ENCODE results near the gene PLSCR1.
"Not testable (repeated sequence)": the region's sequence is repeated elsewhere in the genome, so short reads cannot be mapped to it uniquely, and the experiment has no call there.

The PLSCR1 gene

GRCh38 chr3:146547235-146547835, 2.9 kb upstream of the PLSCR1 start:
- no peak for DNase-seq

DNA sequence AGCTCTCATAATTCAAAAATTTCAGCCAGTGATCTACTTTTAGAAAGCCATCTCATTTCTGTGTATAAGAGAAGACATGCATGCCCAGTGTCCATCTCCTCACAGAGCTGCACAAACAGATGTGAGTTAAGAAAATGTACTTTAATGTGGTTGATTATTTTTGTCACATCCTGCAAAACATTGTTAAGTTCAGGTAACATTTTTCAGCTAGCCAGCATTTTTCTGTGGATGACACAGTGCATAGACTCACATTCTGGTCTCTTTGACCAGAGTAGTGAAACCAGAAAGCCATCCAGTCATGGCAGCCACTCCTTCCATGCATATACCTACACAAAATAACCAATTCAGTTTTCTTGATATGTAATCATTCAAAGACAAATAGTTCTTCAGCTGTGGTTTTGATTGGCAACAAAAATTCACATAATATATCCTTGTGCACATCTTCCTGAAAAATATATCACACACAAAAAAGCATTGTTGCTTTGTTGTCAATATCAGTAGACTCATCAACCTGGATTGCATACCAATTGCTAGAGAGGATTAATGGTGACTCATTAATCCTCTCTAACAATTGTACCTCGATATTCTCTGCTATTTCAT, 2.1 kb upstream of the PLSCR1 start:
- no peak for DNase-seq

GRCh38 chr3:146544929-146545528, 622 bp upstream of the PLSCR1 start:
- no peak for DNase-seq

DNA sequence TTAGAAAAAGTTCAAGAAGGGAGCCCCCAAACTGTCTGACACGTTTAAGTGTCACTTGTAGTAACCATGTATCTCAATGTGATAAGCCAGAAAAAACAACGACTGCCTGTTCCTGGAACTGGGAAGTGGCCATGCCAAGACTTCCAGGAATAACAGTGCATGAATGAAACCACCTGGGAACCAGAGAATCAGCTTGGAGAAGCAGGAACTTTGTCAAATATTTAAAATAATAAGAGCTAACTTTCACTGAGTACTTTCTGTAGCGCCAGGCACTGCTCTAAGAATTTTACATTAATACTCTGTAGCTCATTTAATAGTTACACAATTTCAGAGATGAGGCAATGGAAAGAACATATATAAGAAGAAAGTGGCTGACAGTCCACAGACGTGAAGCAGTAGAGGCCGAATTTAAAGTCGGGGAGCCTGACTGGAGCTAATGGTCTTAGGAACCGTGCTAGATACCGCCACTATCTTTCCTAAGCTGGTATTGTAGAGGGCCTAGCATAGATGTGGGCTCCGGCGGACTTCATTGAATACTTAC, 876 bp downstream of the PLSCR1 start:
- no peak for DNase-seq

DNA sequence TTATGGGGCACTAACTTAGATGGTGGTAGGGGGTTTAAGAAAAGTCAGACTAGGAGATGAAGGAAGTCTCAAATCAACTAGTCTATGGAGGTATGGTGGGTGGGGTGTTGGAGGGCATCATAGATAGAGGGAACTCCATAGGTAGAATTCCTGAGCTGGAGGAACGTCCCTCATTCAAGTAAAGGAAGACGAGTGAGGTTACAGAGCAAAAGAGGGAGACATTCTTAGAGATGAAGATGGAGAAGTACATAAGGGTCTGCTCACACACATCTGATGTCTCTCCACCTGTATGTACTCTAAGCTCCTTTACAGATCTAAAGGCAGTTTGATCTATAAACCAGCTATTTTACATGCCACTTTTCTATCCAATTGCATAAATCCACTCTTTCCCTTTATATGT, 1.4 kb downstream of the PLSCR1 start:
- DNase-seq: no peak

- DNase-seq: peak; percentile 22
Measured at GRCh38 chr3:146542179-146542578, 2.2 kb downstream of the PLSCR1 start.

DNA sequence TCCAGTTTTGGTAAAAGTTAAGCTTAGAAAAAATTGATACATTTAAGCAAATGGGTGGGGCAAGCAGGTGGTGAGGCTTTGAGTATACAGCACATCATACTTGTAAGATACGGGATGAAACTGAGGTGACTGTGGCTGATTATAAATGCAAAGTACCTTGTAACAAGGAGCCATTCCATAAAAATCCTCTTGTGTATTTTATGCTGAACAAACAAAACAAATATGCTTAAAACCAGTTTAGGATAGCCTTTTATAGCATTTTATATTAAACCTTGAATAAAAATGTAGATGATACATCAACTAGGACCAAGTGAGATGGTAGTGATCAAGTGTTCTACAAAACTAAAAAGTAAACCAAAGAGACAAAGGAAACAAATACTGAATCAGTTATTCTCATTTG, 3.4 kb downstream of the PLSCR1 start:
- no peak for DNase-seq

- peak; percentile 28 for DNase-seq
Measured at GRCh38 chr3:146540236-146540635, 4.2 kb downstream of the PLSCR1 start.

DNA sequence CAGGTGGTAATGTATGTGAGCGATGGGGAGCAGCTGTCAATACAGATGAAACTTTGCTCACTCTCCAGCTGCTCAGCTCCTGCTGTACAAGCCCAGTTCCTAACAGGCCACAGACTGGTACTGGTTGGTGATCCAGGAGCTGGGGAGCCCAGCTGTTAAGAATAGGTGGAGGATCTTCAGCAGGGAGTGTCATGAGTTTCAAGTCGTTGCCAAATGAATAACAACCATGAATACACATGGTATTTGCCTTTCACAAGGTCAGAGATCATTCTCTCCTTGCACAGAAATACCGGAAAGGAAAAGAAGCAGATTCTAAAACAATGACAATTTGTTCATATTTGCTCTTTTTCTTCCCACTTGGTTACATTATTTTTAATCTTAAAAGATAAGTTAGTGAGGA, 5.1 kb downstream of the PLSCR1 start:
- DNase-seq: no peak

GRCh38 chr3:146537603-146538002, 6.8 kb downstream of the PLSCR1 start:
- no peak for DNase-seq

- no peak for DNase-seq
Measured at GRCh38 chr3:146536681-146537080, 7.7 kb downstream of the PLSCR1 start.

DNA sequence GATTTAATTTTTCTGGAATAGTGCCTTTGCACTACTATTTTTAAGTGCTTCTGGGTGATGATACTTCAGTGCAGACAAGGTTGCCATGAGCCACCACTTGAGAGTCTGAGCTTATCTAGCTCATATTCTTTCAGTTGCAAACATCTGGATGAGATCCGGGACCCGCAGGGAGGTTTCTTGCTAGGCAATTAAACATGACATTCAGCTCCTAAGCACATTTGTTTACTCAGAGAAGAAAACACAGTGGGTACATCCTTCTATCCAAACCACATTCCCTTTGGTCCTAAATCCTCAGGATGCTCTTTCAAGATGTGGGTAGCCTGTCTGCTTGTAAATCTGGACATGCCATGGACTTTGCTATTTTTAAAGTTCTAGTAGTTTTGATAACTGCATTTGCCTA, 12.0 kb downstream of the PLSCR1 start:
- DNase-seq: no peak

- DNase-seq: no peak
Measured at GRCh38 chr3:146530609-146531008, 13.8 kb downstream of the PLSCR1 start.

GRCh38 chr3:146529021-146529420, 15.4 kb downstream of the PLSCR1 start:
- no peak for DNase-seq

GRCh38 chr3:146524961-146525360, 19.4 kb downstream of the PLSCR1 start:
- DNase-seq: no peak

DNA sequence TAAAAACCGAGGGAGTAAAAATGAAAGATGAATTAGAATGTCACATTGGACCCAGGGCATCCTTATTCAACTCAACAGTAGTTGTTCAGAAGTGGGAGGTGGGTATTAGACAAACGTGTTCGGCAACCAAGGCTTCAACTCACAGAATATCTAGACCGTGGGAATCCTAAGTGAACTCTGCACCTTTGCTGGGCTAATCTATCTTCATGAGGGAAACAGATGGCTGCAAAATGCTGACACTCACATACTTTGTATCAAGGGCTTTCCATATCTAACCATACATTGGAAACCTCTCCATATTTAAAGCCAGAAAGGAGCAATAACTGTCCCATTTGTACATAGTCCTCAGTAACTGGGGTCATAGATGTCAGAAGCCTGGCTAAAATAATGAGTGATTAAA, 20.9 kb downstream of the PLSCR1 start:
- DNase-seq: no peak

DNA sequence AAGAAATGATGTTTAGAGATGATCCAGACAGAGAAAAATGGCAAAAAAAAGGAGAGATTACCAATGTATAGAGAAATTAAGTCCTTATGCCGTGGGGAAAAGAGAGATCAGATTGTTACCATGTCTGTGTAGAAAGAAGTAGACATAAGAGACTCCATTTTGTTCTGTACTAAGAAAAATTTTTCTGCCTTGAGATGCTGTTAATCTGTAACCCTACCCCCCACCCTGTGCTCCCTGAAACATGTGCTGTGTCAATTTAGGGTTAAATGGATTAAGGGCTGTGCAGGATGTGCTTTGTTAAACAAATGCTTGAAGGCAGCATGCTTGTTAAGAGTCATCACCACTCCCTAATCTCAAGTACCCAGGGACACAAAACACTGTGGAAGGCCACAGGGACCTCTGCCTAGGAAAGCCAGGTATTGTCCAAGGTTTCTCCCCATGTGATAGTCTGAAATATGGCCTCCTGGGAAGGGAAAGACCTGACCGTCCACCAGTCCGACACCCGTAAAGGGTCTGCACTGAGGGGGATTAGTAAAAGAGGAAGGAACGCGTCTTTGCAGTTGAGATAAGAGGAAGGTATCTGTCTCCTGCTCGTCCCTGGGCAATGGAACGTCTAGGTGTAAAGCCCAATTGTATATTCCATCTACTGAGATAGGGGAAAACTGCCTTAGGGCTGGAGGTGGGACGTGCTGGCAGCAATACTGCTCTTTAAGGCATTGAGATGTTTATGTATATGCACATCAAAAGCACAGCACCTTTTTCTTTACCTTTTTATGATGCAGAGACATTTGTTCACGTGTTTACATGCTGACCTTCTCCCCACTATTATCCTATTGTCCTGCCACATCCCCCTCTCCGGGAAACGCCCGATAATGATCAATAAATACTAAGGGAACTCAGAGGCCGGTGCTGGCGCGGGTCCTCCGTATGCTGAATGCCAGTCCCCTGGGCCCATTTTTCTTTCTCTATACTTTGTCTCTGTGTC, 21.9 kb downstream of the PLSCR1 start:
- not testable (repeated sequence) for DNase-seq

- DNase-seq: no peak
Measured at GRCh38 chr3:146521394-146521793, 23.0 kb downstream of the PLSCR1 start.

GRCh38 chr3:146519810-146520209, 24.6 kb downstream of the PLSCR1 start:
- DNase-seq: no peak

- DNase-seq: no peak
Measured at GRCh38 chr3:146517684-146518435, 26.5 kb downstream of the PLSCR1 start.

GRCh38 chr3:146513386-146514051, 30.9 kb downstream of the PLSCR1 start:
- no peak for DNase-seq

Data from activated CD4-positive, alpha-beta T cell treated with anti-CD3 and anti-CD28 coated beads, Interleukin-2, amount 50 U/mL, for 16 hours (primary cell).